H1 (cell line): ENCODE data around the gene CMTM5. TPM values are rescaled to one million over a fixed set of nuclear protein-coding genes. Genes with fewer than 3 reads are reported as not detected.

Source experiments
- CHD1 ChIP-seq: IDR thresholded peaks from 2 replicates; pipeline ENCODE4 v1.6.1; 2012; ENCODE audit warnings: low read depth, low read length, improper control_type of control experiment
- CHD2 ChIP-seq: IDR thresholded peaks from 2 replicates; pipeline ENCODE4 v1.6.1; 2012; ENCODE audit warnings: low read length, improper control_type of control experiment
- CHD7 ChIP-seq: fragments of 300-600 bp; sonication (generic); IDR thresholded peaks from 2 replicates; pipeline ENCODE4 v1.7.1; 2012; ENCODE audit warnings: low read length, moderate library complexity, mild to moderate bottlenecking, inconsistent platforms; ENCODE audit not compliant: insufficient replicate concordance
- GTF2F1 ChIP-seq: IDR thresholded peaks from 2 replicates; pipeline ENCODE4 v1.6.1; 2012; ENCODE audit warnings: low read depth, low read length, improper control_type of control experiment, borderline replicate concordance
- HDAC2 ChIP-seq, 2 experiments: fragments of 300-600 bp in 1 of 2; sonication (generic) in 1 of 2; IDR thresholded peaks; 2 replicates each; pipeline ENCODE4 v1.6.1; 2011 to 2012; ENCODE audit warnings: low read depth in 2 of 2, low read length in 2 of 2, mild to moderate bottlenecking in 2 of 2, moderate library complexity in 2 of 2, borderline replicate concordance in 1 of 2, inconsistent platforms in 1 of 2
- JUN ChIP-seq: IDR thresholded peaks from 2 replicates; pipeline ENCODE4 v1.6.1; 2011; ENCODE audit warnings: low read depth, mild to moderate bottlenecking, improper control_type of control experiment, low read length
- NANOG ChIP-seq: IDR thresholded peaks from 2 replicates; pipeline ENCODE4 v1.6.1; 2011; ENCODE audit warnings: low read length, low read depth, mild to moderate bottlenecking, inconsistent platforms; ENCODE audit not compliant: insufficient read depth, poor library complexity, severe bottlenecking
- POU5F1 ChIP-seq: IDR thresholded peaks from 2 replicates; pipeline ENCODE4 v1.6.1; 2011; ENCODE audit warnings: low read depth, mild to moderate bottlenecking, low read length, moderate library complexity
- RXRA ChIP-seq: IDR thresholded peaks from 2 replicates; pipeline ENCODE4 v1.6.1; 2011; ENCODE audit warnings: low read depth, mild to moderate bottlenecking, low read length, moderate library complexity; ENCODE audit not compliant: insufficient read depth
- SIX5 ChIP-seq: IDR thresholded peaks from 2 replicates; pipeline ENCODE4 v1.6.1; 2011; ENCODE audit warnings: mild to moderate bottlenecking, low read depth, low read length
- TEAD4 ChIP-seq: IDR thresholded peaks from 2 replicates; pipeline ENCODE4 v1.6.1; 2012; ENCODE audit warnings: low read depth, low read length, inconsistent platforms, mixed read lengths
- polyA plus RNA-seq, 7 experiments: library from polyadenylated mRNA; depleted of rRNA in 3 of 7; stranded (reverse) in 5 of 7; unstranded in 2 of 7; fragments of >200 nt in 5 of 7; fragments of 200-250 nt in 2 of 7; gene quantifications; 1 replicate in 5 of 7; 2 replicates in 1 of 7; 4 replicates in 1 of 7; pipeline versions ENCODE4 v1.2.1 to v1.2.3, GENCODE V29; 2011 to 2013; ENCODE audit warnings: missing spikeins in 2 of 7, mixed read lengths in 2 of 7
- total RNA-seq: library from RNA; stranded (reverse); fragmentation: NEBNext Ultra II Directional; extraction: Animal tissue kit (Norgen Biotek cat#: 25700); gene quantifications from 2 replicates; pipeline ENCODE4 v1.2.1, GENCODE V29; 2021

CMTM5 gene
- total and polyA plus RNA-seq, 2 of the 8 experiments (the other 6 are each of a cell fraction or from before 2014, with no cell fraction given): 2.1 TPM; not detected in 1

- TF ChIP-seq CHD7: no peak
- TF ChIP-seq JUN: no peak
- no peak for TF ChIP-seq SIX5
- no peak for TF ChIP-seq GTF2F1
- no peak for TF ChIP-seq CHD2
- no peak for TF ChIP-seq TEAD4
- no peak for TF ChIP-seq CHD1
- no peak for TF ChIP-seq HDAC2 (IDR thresholded peaks at IDR 0.05; ENCODE audit: borderline replicate concordance in 1 of 2, low read depth in 2 of 2, low read length in 2 of 2)
- no peak for TF ChIP-seq RXRA
- TF ChIP-seq POU5F1: no peak
- TF ChIP-seq NANOG: no peak
These were observed 6.0 kb downstream of the CMTM5 start (continued) for GRCh38 chr14:23382731-23383440.
